SH-SY5Y (cell line): ENCODE results near the gene IQCK.

ENCODE experiments used
- GATA2 ChIP-seq: IDR thresholded peaks from 2 replicates; pipeline ENCODE4 v1.6.1; 2011; ENCODE audit warnings: mild to moderate bottlenecking, low read depth, low read length
- GATA3 ChIP-seq: IDR thresholded peaks from 2 replicates; pipeline ENCODE4 v1.6.1; 2011; ENCODE audit warnings: low read depth, mild to moderate bottlenecking, low read length, moderate library complexity

DNA sequence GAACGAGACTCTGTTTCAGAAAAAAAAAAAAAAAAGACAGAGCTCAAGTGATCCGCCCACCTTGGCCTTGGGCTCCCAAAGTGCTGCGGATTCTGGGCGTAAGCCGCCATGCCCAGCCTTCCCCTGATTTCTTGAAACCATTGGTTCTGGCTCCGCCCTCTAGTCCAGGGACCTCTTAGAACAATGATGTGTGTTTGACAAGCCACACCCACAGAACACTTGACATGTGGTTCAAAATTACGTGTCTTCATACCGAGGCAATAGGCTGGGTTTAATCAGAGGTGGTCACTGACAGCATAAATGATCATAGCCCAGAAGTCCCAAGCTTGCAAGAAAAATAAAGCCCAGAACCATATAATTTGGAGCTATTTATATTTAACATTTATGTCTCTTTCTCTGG lies 23.1 kb upstream of the IQCK start:
- TF ChIP-seq GATA2 (no peak), GATA3 (no peak)
